HUES48 (cell line): ENCODE measurements around the gene MYH16.
"Not testable (repeated sequence)": the region's sequence is repeated elsewhere in the genome, so short reads cannot be mapped to it uniquely, and the experiment has no call there.

Experiments used
- H3K27ac ChIP-seq: one replicate; pipeline ENCODE4 v1.7.0; 2013; ENCODE audit warnings: low read depth, low read length, inconsistent platforms
- H3K27me3 ChIP-seq: 2 replicates; pipeline ENCODE4 v1.6.1; 2013; ENCODE audit warnings: mild to moderate bottlenecking, low read length; ENCODE audit not compliant: control insufficient read depth, insufficient read depth
- H3K36me3 ChIP-seq: 2 replicates; pipeline ENCODE4 v1.6.1; 2013; ENCODE audit warnings: low read length; ENCODE audit not compliant: control insufficient read depth, insufficient read depth
- H3K4me1 ChIP-seq: 2 replicates; pipeline ENCODE4 v1.6.1; 2013; ENCODE audit warnings: mild to moderate bottlenecking, low read length; ENCODE audit not compliant: control insufficient read depth, insufficient read depth
- H3K4me3 ChIP-seq: 2 replicates; pipeline ENCODE4 v1.5.1; 2013; ENCODE audit warnings: mild to moderate bottlenecking, low read depth, low read length
- H3K9ac ChIP-seq: 2 replicates; pipeline ENCODE4 v1.6.1; 2013; ENCODE audit warnings: mild to moderate bottlenecking, low read depth, low read length, moderate library complexity
- H3K9me3 ChIP-seq: 2 replicates; pipeline ENCODE4 v1.6.1; 2013; ENCODE audit warnings: low read length; ENCODE audit not compliant: control insufficient read depth, insufficient read depth

MYH16 gene

GRCh38 chr7:99308461-99309074 is 35.9 kb downstream of the MYH16 start:
- Histone ChIP-seq H3K4me1 (no peaks in the 10 kb centered on the region), H3K27ac (no peak overlapping the region), H3K9me3 (no peaks in the 10 kb centered on the region), H3K36me3 (no peaks in the 10 kb centered on the region), H3K9ac (no peak overlapping the region), H3K27me3 (no peaks in the 10 kb centered on the region), H3K4me3 (no peak overlapping the region)

DNA sequence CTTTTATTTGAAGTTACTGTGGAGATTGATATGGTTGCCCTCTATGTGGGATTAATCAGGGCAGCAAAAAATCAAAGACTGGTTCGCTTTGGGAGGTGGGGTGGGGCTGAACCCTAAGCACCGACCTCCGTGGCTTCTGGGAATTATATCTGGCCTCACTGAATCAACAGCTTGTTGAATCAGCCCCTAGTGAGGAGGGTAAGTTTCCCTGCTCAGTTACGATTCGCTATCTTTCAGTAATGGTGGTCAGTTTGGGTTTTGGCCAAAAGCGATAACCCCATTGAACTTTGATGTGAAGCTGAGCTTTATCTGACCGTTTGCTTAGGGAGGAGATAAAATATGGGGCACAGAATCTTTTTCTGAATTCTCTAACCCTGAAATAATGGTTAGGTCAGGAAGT is 36.5 kb downstream of the MYH16 start:
- Histone ChIP-seq H3K27ac (no peak overlapping the region), H3K9me3 (no peaks in the 10 kb centered on the region), H3K9ac (no peak overlapping the region), H3K4me3 (no peak overlapping the region), H3K27me3 (no peaks in the 10 kb centered on the region), H3K36me3 (no peaks in the 10 kb centered on the region), H3K4me1 (no peaks in the 10 kb centered on the region)

- H3K9ac ChIP-seq = no peak overlapping the region
- H3K27ac ChIP-seq = no peak overlapping the region
- no peaks in the 10 kb centered on the region for H3K27me3 ChIP-seq
- no peaks in the 10 kb centered on the region for H3K9me3 ChIP-seq
- no peaks in the 10 kb centered on the region for H3K4me1 ChIP-seq
- no peaks in the 10 kb centered on the region for H3K36me3 ChIP-seq
- H3K4me3 ChIP-seq = no peak overlapping the region
Measured at GRCh38 chr7:99310004-99310403, 37.4 kb downstream of the MYH16 start.

DNA sequence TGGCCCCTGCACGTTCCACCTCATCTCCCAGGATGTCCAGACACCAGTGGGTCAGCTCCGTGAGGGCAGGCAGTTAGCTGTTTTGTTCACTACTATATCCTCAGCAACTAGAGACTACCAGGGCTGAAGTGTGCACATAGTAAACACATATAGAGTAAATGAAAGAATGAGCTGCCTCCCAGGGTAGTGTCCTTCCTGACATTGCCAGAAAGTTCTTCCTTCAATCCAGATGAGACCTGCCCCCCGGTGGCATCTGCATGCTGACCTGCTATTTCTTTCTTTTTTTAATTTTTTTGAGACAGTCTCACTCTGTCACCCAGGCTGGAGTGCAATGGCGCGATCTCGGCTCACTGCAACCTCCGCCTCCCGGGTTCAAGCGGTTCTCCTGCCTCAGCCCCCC is 39.1 kb downstream of the MYH16 start:
- Histone ChIP-seq H3K9ac (no peak overlapping the region), H3K36me3 (no peaks in the 10 kb centered on the region)

GRCh38 chr7:99312316-99313203 is 39.9 kb downstream of the MYH16 start:
- Histone ChIP-seq H3K4me3 (no peak overlapping the region), H3K4me1 (no peaks in the 10 kb centered on the region), H3K27me3 (no peaks in the 10 kb centered on the region), H3K36me3 (no peaks in the 10 kb centered on the region), H3K9me3 (no peaks in the 10 kb centered on the region), H3K9ac (no peak overlapping the region), H3K27ac (no peak overlapping the region)

More for the DNA sequence above, 39.1 kb downstream of the MYH16 start:
- no peak overlapping the region for H3K27ac ChIP-seq
- H3K4me3 ChIP-seq = no peak overlapping the region
- H3K4me1 ChIP-seq = no peaks in the 10 kb centered on the region
- H3K27me3 ChIP-seq = no peaks in the 10 kb centered on the region
- no peaks in the 10 kb centered on the region for H3K9me3 ChIP-seq

- no peaks in the 10 kb centered on the region for H3K4me1 ChIP-seq
- no peak overlapping the region for H3K27ac ChIP-seq
- H3K9me3 ChIP-seq = no peaks in the 10 kb centered on the region
- H3K4me3 ChIP-seq = no peak overlapping the region
- H3K36me3 ChIP-seq = no peaks in the 10 kb centered on the region
- no peak overlapping the region for H3K9ac ChIP-seq
- H3K27me3 ChIP-seq = no peaks in the 10 kb centered on the region
Measured at GRCh38 chr7:99313204-99313573, 40.5 kb downstream of the MYH16 start.

DNA sequence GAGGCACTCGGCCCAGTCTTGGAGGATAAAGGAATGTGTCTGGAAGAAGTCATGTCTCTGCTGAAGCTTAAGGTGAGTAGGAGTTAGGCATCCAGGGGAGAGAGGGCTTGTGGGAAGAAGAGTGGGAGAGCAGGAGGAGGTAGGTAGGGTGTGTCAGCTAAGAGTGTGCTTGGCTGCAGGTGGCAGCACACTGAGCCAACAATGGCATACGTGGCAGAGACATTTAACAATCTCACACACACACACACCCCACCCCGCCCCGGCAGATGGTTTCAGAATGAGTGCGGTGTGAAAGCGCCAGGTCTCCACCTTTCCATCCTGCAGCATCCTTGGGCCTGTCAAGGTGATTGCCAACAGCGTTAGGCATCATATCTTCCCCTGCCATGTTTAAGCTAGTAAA is 41.9 kb downstream of the MYH16 start:
- Histone ChIP-seq H3K4me1 (no peaks in the 10 kb centered on the region), H3K9me3 (no peaks in the 10 kb centered on the region), H3K27me3 (no peaks in the 10 kb centered on the region), H3K27ac (no peak overlapping the region), H3K36me3 (no peaks in the 10 kb centered on the region), H3K9ac (no peak overlapping the region), H3K4me3 (no peak overlapping the region)

DNA sequence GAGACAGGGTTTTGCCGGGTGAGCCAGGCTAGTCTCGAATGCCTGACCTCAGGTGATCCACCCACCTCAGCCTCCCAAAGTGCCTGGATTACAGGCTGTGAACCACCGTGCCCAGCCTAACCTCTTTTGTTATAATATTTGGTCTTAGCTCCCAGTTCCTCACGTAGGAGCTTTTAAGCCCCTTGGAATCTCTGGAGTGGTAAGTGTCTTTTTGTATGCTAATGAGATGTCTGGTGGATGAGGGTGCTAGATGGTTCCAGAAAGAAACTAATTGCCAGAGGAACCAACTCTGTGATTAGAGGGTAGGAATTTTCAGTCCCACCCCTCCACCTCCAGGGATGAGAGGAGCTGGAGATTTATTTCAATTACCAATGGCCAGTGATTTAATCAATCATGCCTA is 47.7 kb downstream of the MYH16 start:
- Histone ChIP-seq H3K4me3 (no peak overlapping the region), H3K27me3 (no peaks in the 10 kb centered on the region), H3K27ac (peak overlapping the region; percentile 20), H3K36me3 (no peaks in the 10 kb centered on the region), H3K9ac (no peak overlapping the region), H3K9me3 (no peaks in the 10 kb centered on the region), H3K4me1 (peaks cover 18% of the 10 kb centered on the region)

DNA sequence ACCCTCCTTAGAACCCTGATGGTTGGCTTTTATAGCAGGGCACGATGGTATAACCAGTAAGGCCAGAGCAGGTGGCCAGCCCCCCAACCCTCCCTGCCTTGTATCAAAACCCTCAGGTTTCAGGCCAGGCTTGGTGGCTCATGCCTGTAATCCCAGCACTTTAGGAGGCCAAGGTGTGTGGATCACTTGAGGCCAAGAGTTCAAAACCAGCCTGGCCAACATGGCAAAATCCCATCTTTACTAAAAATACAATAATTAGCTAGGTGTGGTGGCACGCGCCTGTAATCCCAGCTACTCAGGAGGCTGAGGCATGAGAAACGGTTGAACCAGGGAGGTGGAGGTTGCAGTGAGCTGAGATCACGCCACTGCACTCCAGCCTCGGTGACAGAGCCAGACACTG is 50.0 kb downstream of the MYH16 start:
- H3K36me3 ChIP-seq, H3K27ac ChIP-seq, H3K9ac ChIP-seq, H3K27me3 ChIP-seq, H3K9me3 ChIP-seq, H3K4me3 ChIP-seq: not testable (repeated sequence)
- H3K4me1 ChIP-seq = peaks cover 21% of the 10 kb centered on the region

- H3K9me3 ChIP-seq = no peaks in the 10 kb centered on the region
- peaks cover 21% of the 10 kb centered on the region for H3K4me1 ChIP-seq
- H3K4me3 ChIP-seq = peak overlapping the region; percentile 99
- no peak overlapping the region for H3K27ac ChIP-seq
- H3K9ac ChIP-seq = no peak overlapping the region
- no peaks in the 10 kb centered on the region for H3K27me3 ChIP-seq
- no peaks in the 10 kb centered on the region for H3K36me3 ChIP-seq
Measured at GRCh38 chr7:99324559-99324958, 51.9 kb downstream of the MYH16 start.

DNA sequence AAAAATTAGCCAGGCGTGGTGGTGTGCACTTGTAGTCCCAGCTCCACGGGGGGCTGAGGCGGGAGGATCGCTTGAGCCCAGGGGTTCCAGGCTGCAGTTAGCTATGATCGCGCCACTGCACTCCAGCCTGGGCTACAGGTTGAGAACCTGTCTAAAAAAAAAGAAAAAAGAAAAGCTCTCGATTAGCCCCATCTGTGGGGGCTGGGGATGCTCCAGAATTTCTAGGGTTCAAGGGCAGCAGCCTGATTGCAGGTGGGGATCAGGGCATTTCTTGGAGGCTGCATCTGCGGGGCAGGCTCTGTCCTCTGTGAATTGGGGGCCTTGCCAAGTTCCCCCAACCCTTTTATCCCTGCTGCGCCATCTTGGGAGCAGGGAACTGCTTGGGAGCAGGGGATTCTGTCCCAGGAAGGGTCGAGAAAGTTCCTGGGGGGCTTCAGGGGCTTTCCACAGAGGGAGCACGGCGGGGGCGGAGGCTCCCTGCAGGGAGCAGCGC is 52.4 kb downstream of the MYH16 start:
- H3K4me1 ChIP-seq = peaks cover 21% of the 10 kb centered on the region
- H3K36me3 ChIP-seq = no peaks in the 10 kb centered on the region
- peak overlapping the region; percentile 86 for H3K9ac ChIP-seq
- no peaks in the 10 kb centered on the region for H3K27me3 ChIP-seq
- no peaks in the 10 kb centered on the region for H3K9me3 ChIP-seq
- H3K27ac ChIP-seq = peak overlapping the region; percentile 89
- peak overlapping the region; percentile 99 for H3K4me3 ChIP-seq
